Ascending aorta (tissue), 2 donors: ENCODE data around the gene GIPC1. TPM values are rescaled to one million over a fixed set of nuclear protein-coding genes. Genes with fewer than 3 reads are reported as not detected.

Experiments used
- DNase-seq, 2 donors: peaks; one replicate each; pipeline ENCODE4 v3.0.0-alpha.2; 2019; ENCODE audit warnings: low spot score in 2 of 2
- H3K27ac ChIP-seq, 2 donors: fragments of 200-600 bp; sonication (generic); one replicate each; pipeline ENCODE4 v1.5.1; 2016 to 2017; ENCODE audit warnings: mild to moderate bottlenecking in 1 of 2
- H3K27me3 ChIP-seq: fragments of 200-600 bp; sonication (generic); one replicate; pipeline ENCODE4 v1.5.1; 2017
- H3K36me3 ChIP-seq, 2 donors: fragments of 200-600 bp; sonication (generic); one replicate each; pipeline ENCODE4 v1.5.1; 2016
- H3K4me1 ChIP-seq, 2 donors: fragments of 200-600 bp; sonication (generic); one replicate each; pipeline ENCODE4 v1.5.1; 2016 to 2017; ENCODE audit warnings: mild to moderate bottlenecking in 1 of 2
- H3K4me3 ChIP-seq, 2 donors: fragments of 200-600 bp; sonication (generic); one replicate each; pipeline ENCODE4 v1.5.1; 2016 to 2017; ENCODE audit warnings: mild to moderate bottlenecking in 1 of 2
- H3K9me3 ChIP-seq, 2 donors: fragments of 200-600 bp; sonication (generic); one replicate each; pipeline ENCODE4 v1.5.1; 2016
- intact Hi-C: fragments of 100-400 bp; cut with DNase I; formaldehyde crosslinking; loops from one replicate; pipeline ENCODE4 v1.15.1; 2023
- total RNA-seq: library from RNA; depleted of rRNA; stranded (reverse); fragments of >200 nt; gene quantifications from one replicate; pipeline ENCODE4 v1.1.0, GENCODE V29; 2016
- TF ChIP-seq, protein P1 (sequence below), 3 experiments: fragments of 200-600 bp in 2 of 3; fragments of 450-650 bp in 1 of 3; sonication (generic) in 2 of 3; IDR thresholded peaks; one replicate each; pipeline ENCODE4 v1.5.1; 2016 to 2019; ENCODE audit warnings: antibody characterized with exemption in 3 of 3, mild to moderate bottlenecking in 1 of 3, moderate library complexity in 1 of 3

Gene GIPC1
- total RNA-seq, 1 donor from 2014 or later, result 123 TPM

DNA sequence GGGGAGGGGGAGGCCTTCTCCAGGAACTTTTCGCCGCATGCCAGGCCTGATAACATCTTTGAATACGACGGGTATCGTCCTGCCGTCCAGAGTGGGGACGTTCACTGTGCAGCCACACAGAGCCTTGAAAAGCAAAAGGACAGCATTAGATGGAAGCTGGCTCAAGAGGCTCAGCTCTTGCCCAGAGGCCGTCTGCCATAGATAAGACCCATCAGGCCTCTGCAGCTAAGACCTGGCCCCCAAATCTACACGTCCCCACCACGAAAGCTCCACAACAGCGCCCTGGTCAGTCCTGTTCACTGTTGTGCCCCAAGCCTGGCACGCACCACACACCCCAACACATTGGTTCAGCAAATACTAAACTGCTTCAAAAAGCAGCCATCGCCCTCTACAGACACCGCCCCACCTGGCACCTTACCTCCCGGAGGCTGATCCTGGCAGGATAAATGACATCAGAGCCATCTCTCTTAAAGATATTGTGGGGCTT, 20.2 kb upstream of the GIPC1 start:
- Histone ChIP-seq H3K27ac (peak overlapping the region; percentile 5 to 99), H3K36me3 (peaks cover 23 to 36% of the 10 kb centered on the region in 2 donors), H3K27me3 (no peaks in the 10 kb centered on the region), H3K9me3 (no peaks in the 10 kb centered on the region), H3K4me1 (peaks cover 8 to 34% of the 10 kb centered on the region in 2 donors), H3K4me3 (peak overlapping the region; percentile 96 to 98)
- intact Hi-C loops, result no loop called here
- no peak for DNase-seq
- TF ChIP-seq, protein P1, sequence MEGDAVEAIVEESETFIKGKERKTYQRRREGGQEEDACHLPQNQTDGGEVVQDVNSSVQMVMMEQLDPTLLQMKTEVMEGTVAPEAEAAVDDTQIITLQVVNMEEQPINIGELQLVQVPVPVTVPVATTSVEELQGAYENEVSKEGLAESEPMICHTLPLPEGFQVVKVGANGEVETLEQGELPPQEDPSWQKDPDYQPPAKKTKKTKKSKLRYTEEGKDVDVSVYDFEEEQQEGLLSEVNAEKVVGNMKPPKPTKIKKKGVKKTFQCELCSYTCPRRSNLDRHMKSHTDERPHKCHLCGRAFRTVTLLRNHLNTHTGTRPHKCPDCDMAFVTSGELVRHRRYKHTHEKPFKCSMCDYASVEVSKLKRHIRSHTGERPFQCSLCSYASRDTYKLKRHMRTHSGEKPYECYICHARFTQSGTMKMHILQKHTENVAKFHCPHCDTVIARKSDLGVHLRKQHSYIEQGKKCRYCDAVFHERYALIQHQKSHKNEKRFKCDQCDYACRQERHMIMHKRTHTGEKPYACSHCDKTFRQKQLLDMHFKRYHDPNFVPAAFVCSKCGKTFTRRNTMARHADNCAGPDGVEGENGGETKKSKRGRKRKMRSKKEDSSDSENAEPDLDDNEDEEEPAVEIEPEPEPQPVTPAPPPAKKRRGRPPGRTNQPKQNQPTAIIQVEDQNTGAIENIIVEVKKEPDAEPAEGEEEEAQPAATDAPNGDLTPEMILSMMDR (IDR thresholded peaks at IDR 0.05), result no peak

DNA sequence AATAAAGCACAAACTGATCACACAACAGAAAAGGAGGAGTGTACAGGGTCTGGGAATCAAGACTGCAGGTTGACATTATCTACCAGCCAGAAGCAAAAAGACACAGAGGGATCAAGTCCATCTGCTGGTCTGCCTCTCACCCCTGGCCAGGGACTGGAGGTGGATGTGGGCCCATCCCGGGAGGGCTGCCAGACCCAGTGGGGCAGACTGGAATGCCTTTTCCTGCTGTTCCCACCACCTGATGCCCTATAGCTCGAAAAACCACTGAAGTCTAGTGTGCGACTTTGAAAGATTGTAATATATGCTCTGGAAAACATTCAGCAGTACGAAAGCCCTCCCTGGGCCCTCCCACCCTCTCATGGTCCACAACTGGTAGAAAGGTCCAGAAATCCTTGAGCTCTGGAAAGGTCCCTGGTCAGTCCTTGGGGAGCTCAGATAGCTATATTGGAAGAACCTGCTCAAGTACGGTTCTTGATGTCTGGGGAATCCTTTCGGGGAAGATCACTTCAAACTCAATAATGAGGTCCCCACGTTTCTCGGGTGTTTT, 19.6 kb upstream of the GIPC1 start:
- Histone ChIP-seq H3K4me3 (peak overlapping the region; percentile 96 to 98), H3K36me3 (peaks cover 23 to 36% of the 10 kb centered on the region in 2 donors), H3K27me3 (no peaks in the 10 kb centered on the region), H3K4me1 (peaks cover 8 to 34% of the 10 kb centered on the region in 2 donors), H3K27ac (no peak overlapping the region), H3K9me3 (no peaks in the 10 kb centered on the region)
- DNase-seq, result no peak
- TF ChIP-seq, protein P1 (IDR thresholded peaks at IDR 0.05), result no peak
- intact Hi-C loops, result no loop called here

GRCh38 chr19:14514215-14514863, 18.4 kb upstream of the GIPC1 start:
- no peak overlapping the region for H3K4me3 ChIP-seq
- TF ChIP-seq, protein P1 (IDR thresholded peaks at IDR 0.05), result no peak
- H3K36me3 ChIP-seq, result peaks cover 23 to 36% of the 10 kb centered on the region in 2 donors
- no peak overlapping the region for H3K27ac ChIP-seq
- no peaks in the 10 kb centered on the region for H3K9me3 ChIP-seq
- intact Hi-C loops, result no loop called here
- H3K4me1 ChIP-seq, result peaks cover 8 to 34% of the 10 kb centered on the region in 2 donors
- H3K27me3 ChIP-seq, result no peaks in the 10 kb centered on the region
- DNase-seq, result no peak

DNA sequence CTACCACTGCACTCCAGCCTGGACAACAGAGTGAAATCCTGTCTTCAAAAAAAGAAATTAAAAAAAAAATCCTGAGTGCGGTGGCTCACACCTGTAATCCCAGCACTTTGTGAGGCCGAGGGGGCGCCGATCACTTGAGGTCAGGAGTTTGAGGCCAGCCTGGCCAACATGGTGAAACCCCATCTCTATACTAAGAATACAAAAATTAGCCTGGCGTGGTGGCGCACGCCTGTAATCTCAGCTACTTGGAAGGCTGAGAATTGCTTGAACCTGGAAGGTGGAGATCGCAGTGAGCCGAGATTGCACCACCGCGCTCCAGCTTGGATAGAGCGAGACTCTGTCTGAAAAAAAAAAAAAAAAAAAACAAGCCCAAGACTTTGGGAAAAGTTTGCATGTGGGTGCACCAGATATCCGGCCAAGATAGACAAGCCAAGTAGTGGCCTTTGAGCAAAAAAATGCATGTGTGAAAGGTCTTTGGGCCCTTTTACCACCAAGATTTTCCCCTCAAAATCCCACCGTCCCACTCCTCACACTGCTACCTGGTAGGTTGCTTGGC, 16.6 kb upstream of the GIPC1 start:
- TF ChIP-seq, protein P1 (IDR thresholded peaks at IDR 0.05), result no peak
- DNase-seq, result no peak
- Histone ChIP-seq H3K36me3 (peaks cover 23 to 36% of the 10 kb centered on the region in 2 donors), H3K9me3 (no peaks in the 10 kb centered on the region), H3K27me3 (no peaks in the 10 kb centered on the region), H3K4me1 (peaks cover 8 to 27% of the 10 kb centered on the region in 2 donors), H3K4me3 (no peak overlapping the region), H3K27ac (no peak overlapping the region)
- intact Hi-C loops, result no loop called here

GRCh38 chr19:14511229-14511593, 15.3 kb upstream of the GIPC1 start:
- DNase-seq, result no peak
- no peak overlapping the region for H3K4me3 ChIP-seq
- H3K27ac ChIP-seq, result no peak overlapping the region
- TF ChIP-seq, protein P1 (IDR thresholded peaks at IDR 0.05), result no peak
- no peaks in the 10 kb centered on the region for H3K9me3 ChIP-seq
- H3K4me1 ChIP-seq, result peaks cover 6 to 19% of the 10 kb centered on the region in 2 donors
- no peaks in the 10 kb centered on the region for H3K27me3 ChIP-seq
- H3K36me3 ChIP-seq, result peaks cover 22 to 33% of the 10 kb centered on the region in 2 donors
- intact Hi-C loops, result no loop called here
